Type B pancreatic cell (in vitro differentiated cells): ENCODE results near the gene CCNY. TPM values are rescaled to one million over a fixed set of nuclear protein-coding genes. Genes with fewer than 3 reads are reported as not detected.

Experiments used
- DNase-seq: peaks from one replicate; pipeline ENCODE4 v3.0.0; 2021; ENCODE audit warnings: mixed read lengths; ENCODE audit not compliant: unreplicated experiment; ENCODE audit errors: extremely low spot score
- H3K27ac Mint-ChIP-seq: 2 replicates; pipeline ENCODE4 v1.8.0; 2021; ENCODE audit warnings: mild to moderate bottlenecking, mixed read lengths
- H3K27me3 Mint-ChIP-seq: 2 replicates; pipeline ENCODE4 v1.8.0; 2021; ENCODE audit warnings: mixed read lengths
- H3K36me3 Mint-ChIP-seq: 2 replicates; pipeline ENCODE4 v1.8.0; 2021; ENCODE audit warnings: mixed read lengths
- H3K4me1 Mint-ChIP-seq: one replicate; pipeline ENCODE4 v1.8.0; 2021; ENCODE audit warnings: mixed read lengths; ENCODE audit not compliant: unreplicated experiment
- H3K4me3 Mint-ChIP-seq: 2 replicates; pipeline ENCODE4 v1.8.0; 2021; ENCODE audit warnings: mild to moderate bottlenecking, mixed read lengths
- H3K9me3 Mint-ChIP-seq: 2 replicates; pipeline ENCODE4 v1.8.0; 2021; ENCODE audit warnings: mixed read lengths
- CTCF ChIP-seq: fragments of 200-600 bp; sonication (generic); conservative IDR thresholded peaks from 2 replicates; pipeline ENCODE4 v1.5.0; 2021; ENCODE audit warnings: antibody characterized with exemption, mild to moderate bottlenecking
- long read RNA-seq: library from polyadenylated mRNA; unstranded; transcript quantifications from one replicate; pipeline ENCODE4 v2.0.0, GENCODE V29; 2020
- total RNA-seq: library from RNA; stranded (reverse); gene quantifications from 2 replicates; pipeline ENCODE4 v1.2.1, GENCODE V29; 2021; ENCODE audit warnings: low replicate concordance

The CCNY gene
- 74.6 and 81.6 TPM in 2 replicates for total RNA-seq
- long read RNA-seq, transcript CCNY-203 (10 exons, 3,960 nt): major isoform, 10 of 33 reads
- long read RNA-seq, partial matches to known transcripts: 11 of 33 reads
- long read RNA-seq, other reads (novel, unspliced or antisense): 12 of 33 reads

GRCh38 chr10:35336084-35336831, at the start of gene CCNY:
CCNY (plus strand) TSS chr10:35336509; CDS start chr10:35337054, 545 bp downstream.
- no peaks in the 10 kb centered on the region for H3K27me3 Mint-ChIP-seq
- peaks cover 62% of the 10 kb centered on the region for H3K4me1 Mint-ChIP-seq
- peak within 1 kb of the TSS; percentile 93 for H3K4me3 Mint-ChIP-seq
- DNase-seq: peak; percentile 79
- peak within 1 kb of the TSS; percentile 87 for H3K27ac Mint-ChIP-seq
- no peak for TF ChIP-seq CTCF
- peaks cover 9% of the 10 kb centered on the region for H3K36me3 Mint-ChIP-seq
- H3K9me3 Mint-ChIP-seq: no peaks in the 10 kb centered on the region

- TF ChIP-seq CTCF: no peak
- Mint-ChIP-seq H3K36me3 (no peaks in the 10 kb centered on the region), H3K27ac (no peak overlapping the region), H3K4me3 (no peak overlapping the region), H3K9me3 (no peaks in the 10 kb centered on the region), H3K27me3 (no peaks in the 10 kb centered on the region), H3K4me1 (no peaks in the 10 kb centered on the region)
- no peak for DNase-seq
These were observed 47.1 kb upstream of the CCNY start for GRCh38 chr10:35289198-35289597.

- Mint-ChIP-seq H3K36me3 (no peaks in the 10 kb centered on the region), H3K9me3 (peaks cover 4% of the 10 kb centered on the region), H3K4me3 (no peak overlapping the region), H3K4me1 (no peaks in the 10 kb centered on the region), H3K27ac (no peak overlapping the region), H3K27me3 (no peaks in the 10 kb centered on the region)
- DNase-seq: no peak
- no peak for TF ChIP-seq CTCF
These were observed 41.8 kb upstream of the CCNY start for GRCh38 chr10:35294506-35294905.

- Mint-ChIP-seq H3K27ac (peak overlapping the region; percentile 19), H3K36me3 (no peaks in the 10 kb centered on the region), H3K27me3 (no peaks in the 10 kb centered on the region), H3K4me3 (no peak overlapping the region), H3K4me1 (peaks cover 4% of the 10 kb centered on the region), H3K9me3 (peaks cover 4% of the 10 kb centered on the region)
- no peak for TF ChIP-seq CTCF
- DNase-seq: no peak
These were observed 37.3 kb upstream of the CCNY start for GRCh38 chr10:35299016-35299415.

GRCh38 chr10:35300063-35300699, 36.1 kb upstream of the CCNY start:
- DNase-seq: no peak
- Mint-ChIP-seq H3K27ac (peak overlapping the region; percentile 73), H3K9me3 (peaks cover 4% of the 10 kb centered on the region), H3K36me3 (no peaks in the 10 kb centered on the region), H3K4me1 (peaks cover 4% of the 10 kb centered on the region), H3K27me3 (peaks cover 3% of the 10 kb centered on the region), H3K4me3 (no peak overlapping the region)
- no peak for TF ChIP-seq CTCF
